Left lung (tissue), 10 donors: ENCODE results near the gene AK3. TPM values are rescaled to one million over a fixed set of nuclear protein-coding genes. Genes with fewer than 3 reads are reported as not detected.
A peak's percentile ranks its signal among the peaks of the same experiment; 100 is the strongest.

ENCODE experiments used
- ATAC-seq: fragments of 200-7000 bp; cut with Tn5 transposase; one replicate; pipeline ENCODE4 v1.9.1; 2020; ENCODE audit warnings: moderate library complexity
- DNase-seq, 4 donors: peaks; one replicate each; pipeline ENCODE4 v3.0.0-alpha.2; 2013 to 2020
- H3K27ac ChIP-seq, 2 donors: fragments of 200-600 bp; sonication (generic) in 1 of 2; one replicate each; pipeline versions ENCODE4 v1.5.0 to v1.8.0; 2020 to 2021
- H3K27me3 ChIP-seq, 2 donors: fragments of 200-600 bp; sonication (generic) in 1 of 2; one replicate each; pipeline versions ENCODE4 v1.5.0 to v1.8.0; 2020 to 2021
- H3K36me3 ChIP-seq, 2 donors: fragments of 200-600 bp; sonication (generic) in 1 of 2; one replicate each; pipeline versions ENCODE4 v1.5.0 to v1.8.0; 2020 to 2021
- H3K4me1 ChIP-seq, 2 donors: fragments of 200-600 bp; one replicate each; pipeline ENCODE4 v1.8.0; 2021
- H3K4me3 ChIP-seq, 2 donors: fragments of 200-600 bp; sonication (generic) in 1 of 2; one replicate each; pipeline versions ENCODE4 v1.5.0 to v1.8.0; 2020 to 2021; ENCODE audit warnings: mild to moderate bottlenecking in 1 of 2
- H3K9me3 ChIP-seq, 2 donors: fragments of 200-600 bp; sonication (generic) in 1 of 2; one replicate each; pipeline versions ENCODE4 v1.5.0 to v1.8.0; 2020 to 2021
- CTCF ChIP-seq, 2 donors: fragments of 200-600 bp; sonication (generic) in 1 of 2; IDR thresholded peaks; one replicate each; pipeline versions ENCODE4 v1.5.0 to v1.8.0; 2021; ENCODE audit warnings: antibody characterized with exemption in 2 of 2
- intact Hi-C, 2 donors: fragments of 100-400 bp; cut with DNase I; formaldehyde crosslinking; loops; one replicate each; pipeline versions ENCODE4 v1.11.2 to v1.14.2; 2022
- polyA plus RNA-seq, 6 donors: library from polyadenylated mRNA; unstranded; fragments of 120-200 nt; gene quantifications; one replicate each; pipeline ENCODE4 v1.2.1, GENCODE V29; 2013; ENCODE audit not compliant: insufficient read length in 6 of 6
- total RNA-seq, 2 donors: library from RNA; stranded (reverse); fragmentation: NEBNext Ultra II Directional; extraction: Animal tissue kit (Norgen Biotek cat#: 25700); gene quantifications; one replicate each; pipeline ENCODE4 v1.2.1, GENCODE V29; 2021
- donor health status: DM: no; HTN: yes; CAD: no.
- donor health status: DM: no; HTN: no; CAD: no.

AK3 gene
- total and polyA plus RNA-seq, 8 donors, result 44.8 to 78.6 (median 67.7) TPM

DNA sequence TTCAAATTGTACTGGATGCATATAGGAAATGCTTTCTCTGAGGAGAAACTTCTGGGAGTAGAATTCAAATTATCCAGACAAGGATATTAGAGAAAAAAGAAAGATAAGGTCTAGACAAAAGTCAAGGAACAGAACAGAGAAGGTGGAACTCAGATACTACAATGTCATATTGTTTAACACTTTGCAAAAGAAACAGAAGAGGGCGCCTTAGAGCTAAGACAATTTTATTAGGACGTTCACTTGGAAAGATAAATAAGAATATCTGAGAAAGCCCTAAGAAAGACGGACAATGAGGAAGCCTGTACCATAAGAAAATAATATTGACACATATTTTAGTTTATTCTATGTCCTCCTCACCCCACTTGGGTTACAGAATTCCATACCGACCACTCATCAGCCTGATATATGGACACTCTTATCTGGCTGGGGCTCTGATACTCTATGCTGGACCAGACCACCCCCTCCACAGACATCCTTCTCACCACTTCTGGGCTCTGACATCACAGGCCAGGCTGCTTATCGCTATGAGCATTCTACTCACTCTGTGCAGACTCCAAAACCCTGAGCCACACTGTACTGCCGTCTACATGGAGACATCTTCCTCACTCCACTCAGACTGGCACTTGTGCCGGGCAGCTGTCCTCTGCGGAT is 9.1 kb upstream of the AK3 start:
- H3K36me3 ChIP-seq, result no peaks in the 10 kb centered on the region
- intact Hi-C loops, result no loop called here
- peak; percentile 27 to 54 for TF ChIP-seq CTCF (IDR thresholded peaks at IDR 0.05)
- H3K27ac ChIP-seq, result no peak overlapping the region
- H3K9me3 ChIP-seq, result no peaks in the 10 kb centered on the region
- H3K4me3 ChIP-seq, result no peak overlapping the region
- H3K27me3 ChIP-seq, result no peaks in the 10 kb centered on the region
- peak in 1 of 4 donors; percentile 47 for DNase-seq
- H3K4me1 ChIP-seq, result no peaks in the 10 kb centered on the region
- ATAC-seq, result peak; percentile 79

DNA sequence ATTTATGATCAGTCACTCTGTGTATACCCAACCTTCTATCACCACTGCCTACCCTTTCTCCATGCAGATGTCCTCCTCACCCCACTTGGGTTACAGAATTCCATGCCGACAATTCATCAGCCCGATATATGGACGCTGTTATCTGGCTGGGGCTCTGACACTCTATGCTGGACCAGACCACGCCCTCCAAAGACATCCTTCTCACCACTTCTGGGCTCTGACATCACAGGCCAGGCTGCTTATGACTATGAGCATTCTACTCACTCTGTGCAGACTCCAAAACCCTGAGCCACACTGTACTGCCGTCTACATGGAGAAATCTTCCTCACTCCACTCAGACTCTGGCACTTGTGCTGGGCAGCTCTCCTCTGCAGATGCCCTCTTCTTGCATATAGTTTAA is 7.6 kb upstream of the AK3 start:
- TF ChIP-seq CTCF (IDR thresholded peaks at IDR 0.05), result no peak
- Histone ChIP-seq H3K9me3 (no peaks in the 10 kb centered on the region), H3K36me3 (no peaks in the 10 kb centered on the region), H3K27ac (no peak overlapping the region), H3K27me3 (no peaks in the 10 kb centered on the region), H3K4me1 (no peaks in the 10 kb centered on the region), H3K4me3 (no peak overlapping the region)
- ATAC-seq (no peak), DNase-seq (no peak)
- intact Hi-C loops, result no loop called here

DNA sequence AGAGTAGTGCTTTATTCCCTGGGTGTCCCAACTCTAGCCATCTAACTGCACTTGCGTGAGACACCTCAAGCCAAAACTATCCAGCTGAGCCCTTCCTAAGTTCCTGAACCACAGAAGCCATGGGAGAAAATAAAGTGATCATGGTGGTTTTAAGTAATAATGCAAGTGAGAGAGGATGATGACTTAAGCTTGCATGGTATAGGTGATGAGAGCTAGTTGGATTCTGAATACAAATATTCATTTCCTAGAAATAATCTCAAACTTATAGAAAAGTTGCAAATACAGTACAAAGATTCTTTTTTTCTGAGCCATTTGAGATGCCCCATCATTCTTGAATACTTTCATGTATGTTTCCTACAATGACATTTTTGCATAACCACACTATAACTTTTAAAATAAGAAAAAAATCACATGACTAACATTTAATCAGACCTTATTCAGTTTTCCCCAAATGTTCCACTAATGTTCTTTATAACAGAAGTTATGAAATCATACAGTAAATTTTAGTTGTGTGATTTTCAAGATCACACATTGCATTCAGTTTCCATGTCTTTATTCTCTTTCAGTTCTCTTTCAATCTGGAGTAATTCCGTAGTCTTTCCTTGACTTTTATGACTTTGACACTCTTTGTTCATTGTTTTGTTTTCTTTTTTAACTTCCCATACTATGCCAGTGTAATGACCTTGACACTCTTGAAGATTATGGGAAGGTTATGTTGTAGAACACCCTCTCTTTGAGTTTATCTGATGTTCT is 5.5 kb upstream of the AK3 start:
- no peak overlapping the region for H3K27ac ChIP-seq
- ATAC-seq, result no peak
- no peaks in the 10 kb centered on the region for H3K36me3 ChIP-seq
- H3K4me1 ChIP-seq, result peaks cover 0 to 3% of the 10 kb centered on the region in 2 donors
- intact Hi-C loops, result no loop called here
- H3K9me3 ChIP-seq, result no peaks in the 10 kb centered on the region
- H3K27me3 ChIP-seq, result no peaks in the 10 kb centered on the region
- no peak for TF ChIP-seq CTCF (IDR thresholded peaks at IDR 0.05)
- no peak for DNase-seq
- H3K4me3 ChIP-seq, result no peak overlapping the region

GRCh38 chr9:4743131-4743875 is 2.3 kb upstream of the AK3 start:
- Histone ChIP-seq H3K4me1 (peaks cover 0 to 24% of the 10 kb centered on the region in 2 donors), H3K4me3 (no peak overlapping the region), H3K27ac (no peak overlapping the region), H3K36me3 (no peaks in the 10 kb centered on the region), H3K9me3 (no peaks in the 10 kb centered on the region), H3K27me3 (no peaks in the 10 kb centered on the region)
- intact Hi-C loops, result no loop called here
- no peak for ATAC-seq
- TF ChIP-seq CTCF (IDR thresholded peaks at IDR 0.05), result no peak
- DNase-seq, result no peak

GRCh38 chr9:4742246-4742645 is 1.2 kb upstream of the AK3 start:
- no peaks in the 10 kb centered on the region for H3K9me3 ChIP-seq
- TF ChIP-seq CTCF (IDR thresholded peaks at IDR 0.05), result no peak
- H3K4me1 ChIP-seq, result peaks cover 4 to 24% of the 10 kb centered on the region in 2 donors
- no peaks in the 10 kb centered on the region for H3K36me3 ChIP-seq
- DNase-seq (no peak), ATAC-seq (no peak)
- no peak overlapping the region for H3K4me3 ChIP-seq
- peak overlapping the region; percentile 87 to 94 for H3K27ac ChIP-seq
- intact Hi-C loops, result no loop called here
- no peaks in the 10 kb centered on the region for H3K27me3 ChIP-seq
